Right renal cortex interstitium (tissue), 3 donors: ENCODE data around the gene PARD6A. TPM values are rescaled to one million over a fixed set of nuclear protein-coding genes. Genes with fewer than 3 reads are reported as not detected.
A peak's percentile ranks its signal among the peaks of the same experiment; 100 is the strongest.

Experiments
- DNase-seq, 3 donors: peaks; one replicate each; pipeline ENCODE4 v3.0.0-alpha.2; 2013; ENCODE audit warnings: low read depth in 3 of 3, low spot score in 2 of 3
- polyA plus RNA-seq, 3 donors: library from polyadenylated mRNA; unstranded; fragments of 120-200 nt; gene quantifications; one replicate each; pipeline ENCODE4 v1.2.1, GENCODE V29; 2013; ENCODE audit not compliant: insufficient read length in 3 of 3

Gene PARD6A
- polyA plus RNA-seq, 3 donors = 2.3 to 3.2 (median 3.2) TPM

GRCh38 chr16:67666559-67667452, 6.0 kb downstream of the PARD6A start, which contains the start of the genes C16orf86 and ENKD1:
Gene C16orf86 (plus strand): TSS chr16:67666814. CDS start chr16:67666971, 157 bp downstream.
Gene ENKD1 (minus strand): TSS chr16:67666750. CDS start chr16:67666442, 308 bp downstream.
- DNase-seq = peak in 1 of 3 donors; percentile 71

- no peak for DNase-seq
Measured at GRCh38 chr16:67667453-67667816, 6.7 kb downstream of the PARD6A start.

- peak in 2 of 3 donors; percentile 65 to 81 for DNase-seq
Measured at GRCh38 chr16:67667817-67668494, 7.2 kb downstream of the PARD6A start.

- no peak for DNase-seq
Measured at GRCh38 chr16:67668495-67669157, 7.9 kb downstream of the PARD6A start.

- no peak for DNase-seq
Measured at GRCh38 chr16:67669499-67670101, 8.8 kb downstream of the PARD6A start.

GRCh38 chr16:67672306-67672705, 11.5 kb downstream of the PARD6A start:
- no peak for DNase-seq

GRCh38 chr16:67672739-67673662, 12.2 kb downstream of the PARD6A start:
- no peak for DNase-seq

- no peak for DNase-seq
Measured at GRCh38 chr16:67673712-67674580, 13.2 kb downstream of the PARD6A start.

- no peak for DNase-seq
Measured at GRCh38 chr16:67674851-67675578, 14.3 kb downstream of the PARD6A start.

- DNase-seq = no peak
Measured at GRCh38 chr16:67675579-67675935, 14.8 kb downstream of the PARD6A start.

GRCh38 chr16:67675999-67676398, 15.2 kb downstream of the PARD6A start:
- DNase-seq = no peak

GRCh38 chr16:67676516-67676915, 15.8 kb downstream of the PARD6A start:
- no peak for DNase-seq

- no peak for DNase-seq
Measured at GRCh38 chr16:67676939-67677338, 16.2 kb downstream of the PARD6A start.

GRCh38 chr16:67677712-67678111, 17.0 kb downstream of the PARD6A start:
- no peak for DNase-seq

GRCh38 chr16:67678354-67679023, 17.7 kb downstream of the PARD6A start:
- no peak for DNase-seq

- DNase-seq = no peak
Measured at GRCh38 chr16:67679935-67680897, 19.5 kb downstream of the PARD6A start.
